GM21737 (cell line): ENCODE results near the gene AMY2B.
"Not testable (repeated sequence)": the region's sequence is repeated elsewhere in the genome, so short reads cannot be mapped to it uniquely, and the experiment has no call there.

ENCODE experiments used
- ATAC-seq: cut with Tn5 transposase; IDR thresholded peaks from one replicate; pipeline ENCODE4 v1.9.1; 2021; ENCODE audit warnings: mild to moderate bottlenecking, moderate library complexity; ENCODE audit not compliant: unreplicated experiment

AMY2B gene

DNA sequence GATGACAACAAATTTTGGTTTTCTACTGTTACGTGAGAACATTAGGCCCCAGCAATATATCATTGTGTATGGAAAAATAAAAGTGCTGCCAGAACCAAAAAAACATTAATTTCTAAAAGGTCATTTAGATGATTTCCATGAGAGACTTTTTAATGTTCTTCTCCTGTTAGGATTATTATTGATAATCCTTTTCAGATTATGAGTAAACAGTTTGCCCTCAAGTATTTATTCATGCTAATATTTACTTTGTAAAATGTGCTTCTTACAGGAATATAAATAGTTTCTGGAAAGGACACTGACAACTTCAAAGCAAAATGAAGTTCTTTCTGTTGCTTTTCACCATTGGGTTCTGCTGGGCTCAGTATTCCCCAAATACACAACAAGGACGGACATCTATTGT, at the start of gene AMY2B:
Gene AMY2B (plus strand): TSS at position 301 of the 400 bp plus-strand sequence. CDS start 14 bp downstream, at position 315.
- not testable (repeated sequence) for ATAC-seq

DNA sequence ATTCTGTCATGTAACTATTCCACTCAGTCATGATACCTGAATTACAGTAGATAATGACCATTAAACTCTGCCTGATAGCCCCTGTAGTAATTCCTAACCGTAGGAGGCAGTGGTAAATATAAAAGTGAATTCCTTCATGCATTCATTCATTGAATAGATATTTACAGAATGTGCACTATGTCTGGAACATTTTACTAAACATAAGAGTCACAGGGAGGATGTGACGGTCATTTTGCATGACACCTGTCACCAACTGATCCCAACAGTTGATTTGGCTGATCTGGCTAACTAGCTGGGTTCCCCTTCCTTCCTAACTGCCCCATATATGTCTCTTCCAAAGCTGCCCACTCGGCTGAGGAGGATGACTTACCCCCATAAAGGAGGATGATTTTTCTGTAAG, 48.0 kb upstream of the AMY2B start:
- no peak for ATAC-seq

GRCh38 chr1:103525114-103525606, 46.2 kb upstream of the AMY2B start:
- peak; percentile 48 for ATAC-seq

GRCh38 chr1:103525607-103526507, 45.5 kb upstream of the AMY2B start, which contains the start of gene RNPC3:
Gene RNPC3, plus strand, starts transcription at chr1:103525699. Its CDS starts 372 bp downstream, at chr1:103526071.
- peak; percentile 76 for ATAC-seq

GRCh38 chr1:103527331-103527730, 44.1 kb upstream of the AMY2B start:
- ATAC-seq: no peak

DNA sequence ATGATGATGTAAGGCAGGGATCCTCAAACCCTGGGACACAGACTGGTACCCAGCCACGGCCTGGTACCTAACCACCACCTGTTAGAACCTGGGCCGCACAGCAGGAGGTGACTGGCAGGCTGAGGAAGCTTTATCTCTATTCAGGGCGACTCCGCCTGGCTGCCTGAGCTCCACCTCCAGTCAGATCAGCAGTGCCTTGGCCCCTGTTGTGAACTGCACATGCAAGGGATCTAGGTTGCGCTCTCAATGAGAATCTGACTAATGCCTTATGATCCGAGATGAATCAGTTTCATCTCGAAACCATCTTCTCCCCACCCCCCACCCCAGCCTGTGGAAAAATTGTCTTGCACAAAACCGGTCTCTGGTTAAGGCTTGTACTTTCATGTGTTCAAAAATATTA, 41.6 kb upstream of the AMY2B start:
- ATAC-seq: no peak

DNA sequence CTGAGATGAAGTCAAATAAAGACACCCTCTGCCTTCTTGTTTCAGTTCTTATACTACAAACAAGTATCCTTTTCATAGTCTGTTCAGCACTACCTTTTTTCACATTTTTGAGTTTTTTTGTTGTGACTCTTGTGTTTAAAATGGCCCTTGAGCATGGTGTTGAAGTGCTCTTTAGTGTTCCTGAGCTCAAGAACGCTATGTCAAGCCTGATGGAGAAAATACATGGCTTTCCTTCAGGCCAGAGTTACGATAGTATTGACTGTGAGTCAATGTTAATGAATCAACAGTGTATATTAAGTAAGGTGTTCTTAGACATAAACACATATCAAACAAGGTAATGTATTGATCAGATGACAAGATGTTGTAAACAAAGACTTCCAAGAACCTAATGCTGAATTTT, 33.2 kb upstream of the AMY2B start:
- no peak for ATAC-seq

DNA sequence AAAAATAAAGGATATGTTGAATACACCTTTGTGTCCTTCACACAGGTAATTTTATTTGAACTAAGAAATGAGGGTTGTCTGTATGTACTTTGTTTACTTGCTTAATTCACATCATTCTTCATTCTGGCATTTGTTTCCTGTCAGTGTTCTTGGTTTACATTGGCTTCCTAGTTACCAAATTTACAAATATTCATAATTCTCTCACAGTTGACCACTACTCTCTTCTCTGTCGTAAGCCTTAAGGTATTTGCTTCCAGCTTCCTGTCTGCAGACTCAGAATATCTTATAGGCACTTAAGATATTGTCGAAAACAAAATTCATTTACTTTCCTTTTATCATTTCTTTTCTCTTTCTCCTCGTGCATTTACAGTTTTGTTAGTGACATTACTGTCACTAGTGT, 30.0 kb upstream of the AMY2B start:
- ATAC-seq: no peak

DNA sequence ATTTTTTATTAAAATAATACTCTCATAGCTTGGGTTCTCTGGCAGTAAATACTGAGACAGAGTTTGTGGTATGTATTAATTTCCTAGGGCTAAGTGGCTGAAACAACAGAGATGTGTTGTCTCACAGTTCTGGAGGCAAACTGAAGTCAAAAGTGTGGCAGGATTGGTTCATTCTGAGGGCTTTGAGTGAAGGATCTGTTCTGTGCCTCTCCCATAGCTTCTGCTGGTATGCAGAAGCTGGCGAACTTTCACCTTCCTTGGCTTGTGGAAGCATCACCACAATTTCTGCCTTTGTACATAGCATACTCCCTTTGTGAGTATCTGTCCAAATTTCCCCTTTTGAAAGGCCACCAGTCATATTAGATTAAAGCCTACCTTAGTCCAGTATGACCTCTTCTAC, 24.9 kb upstream of the AMY2B start:
- no peak for ATAC-seq

DNA sequence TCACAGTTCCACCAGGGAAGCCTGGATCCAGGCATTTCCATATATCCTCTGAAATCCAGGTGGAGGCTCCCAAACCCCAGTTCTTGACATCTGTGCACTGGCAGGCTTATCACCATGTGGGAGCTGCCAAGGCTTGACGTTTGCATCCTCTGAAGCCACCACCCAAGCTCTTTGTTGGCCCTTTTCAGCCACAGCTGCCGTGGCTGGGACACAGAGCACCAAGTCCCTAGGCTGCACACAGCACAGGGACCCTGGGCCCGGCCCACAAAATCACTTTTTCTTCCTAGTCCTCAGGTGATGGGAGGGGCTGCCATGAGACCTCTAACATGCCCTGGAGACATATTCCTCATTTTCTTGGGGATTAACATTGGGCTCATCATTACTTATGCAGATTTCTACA, 23.5 kb upstream of the AMY2B start:
- no peak for ATAC-seq

DNA sequence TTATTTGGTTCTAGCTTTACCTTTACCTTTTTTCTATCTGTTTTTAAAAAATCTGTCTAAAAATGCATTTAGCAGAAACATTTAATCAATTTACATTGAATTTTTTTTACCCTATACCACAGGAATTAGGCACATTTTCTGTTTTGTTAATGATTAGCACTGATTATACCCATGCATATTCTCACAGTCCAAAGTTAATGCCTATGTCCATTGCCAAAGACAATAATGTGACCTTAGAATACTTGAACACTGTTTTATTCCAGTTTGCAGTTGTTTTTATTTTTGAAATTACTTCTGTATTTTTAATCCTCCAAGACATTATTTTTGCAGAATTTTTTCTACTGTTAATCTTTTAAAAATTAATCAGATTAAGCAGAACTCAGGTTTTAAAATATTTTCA, 11.0 kb upstream of the AMY2B start:
- no peak for ATAC-seq

DNA sequence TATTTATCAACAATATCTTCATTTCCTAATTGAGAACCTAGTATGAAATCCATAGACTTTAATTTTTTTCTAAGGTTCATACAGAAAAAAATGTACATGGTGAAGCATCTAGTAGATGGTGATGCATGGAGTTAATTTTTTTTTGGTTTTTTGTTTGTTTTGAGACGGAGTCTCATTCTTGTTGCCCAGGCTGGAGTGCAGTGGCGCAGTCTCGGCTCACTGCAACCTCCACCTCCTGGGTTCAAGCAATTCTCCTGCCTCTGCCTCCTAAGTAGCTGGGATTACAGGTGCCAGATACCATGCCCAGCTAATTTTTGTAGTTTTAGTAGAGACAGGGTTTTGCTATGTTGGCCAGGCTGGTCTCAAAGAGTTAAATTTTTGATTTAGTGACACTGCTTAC, 10.3 kb upstream of the AMY2B start:
- ATAC-seq: not testable (repeated sequence)

DNA sequence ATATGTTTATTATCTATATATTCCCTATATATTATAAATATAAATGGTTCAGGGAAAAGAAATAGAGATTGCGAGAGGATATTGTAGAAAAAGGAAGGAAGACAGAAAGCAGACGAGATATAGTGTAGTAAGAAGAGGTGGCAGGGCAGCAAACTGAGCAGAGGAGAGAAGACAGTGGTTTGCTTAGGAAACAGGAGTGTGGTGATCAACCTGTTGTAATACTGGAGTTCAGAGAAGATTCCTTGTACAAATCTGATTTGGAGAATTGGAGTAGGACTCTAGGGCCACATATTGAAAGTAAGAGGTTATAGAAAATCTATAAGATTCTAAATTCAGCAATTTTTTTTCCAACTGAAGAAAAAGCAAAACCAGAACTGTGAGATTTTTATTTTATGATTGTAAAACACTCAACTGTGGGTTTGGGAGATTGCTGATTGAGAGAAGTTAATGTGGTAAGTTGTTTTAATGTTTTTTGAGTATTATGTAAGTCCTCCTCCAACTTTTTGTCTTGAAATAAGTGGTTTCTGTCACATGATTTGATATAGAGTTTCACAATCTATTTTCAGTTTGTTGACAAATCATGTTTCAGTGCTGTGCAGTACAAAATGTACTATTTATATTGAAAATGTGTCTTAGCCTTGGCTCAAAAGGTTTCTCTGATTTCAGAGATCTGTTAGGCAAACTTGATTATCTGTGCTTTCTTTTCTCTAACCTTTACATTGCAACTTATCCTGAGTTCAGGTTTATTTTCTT, 9.6 kb upstream of the AMY2B start:
- ATAC-seq: peak; percentile 84

DNA sequence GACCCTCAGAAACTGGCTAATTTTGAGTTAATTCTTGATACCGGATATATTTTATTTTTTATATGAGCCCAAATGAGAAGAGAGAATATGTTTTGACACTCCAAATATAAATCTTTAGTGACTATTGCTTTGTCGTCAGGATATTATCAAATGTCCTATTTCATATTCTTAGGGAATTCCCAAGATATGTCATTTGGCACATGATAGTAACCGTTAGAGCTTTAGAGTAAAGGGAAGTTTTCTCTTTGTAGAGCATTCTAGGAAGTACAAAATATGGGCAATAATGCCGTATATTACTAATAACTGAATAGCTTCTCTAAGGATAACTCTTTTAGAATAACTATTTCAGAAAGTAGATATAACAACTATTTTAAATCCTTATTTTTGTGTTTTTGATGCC, 8.3 kb upstream of the AMY2B start:
- ATAC-seq: no peak

GRCh38 chr1:103569493-103569892, 1.9 kb upstream of the AMY2B start:
- ATAC-seq: no peak

- ATAC-seq: no peak
Observed at GRCh38 chr1:103576065-103576464, 4.7 kb downstream of the AMY2B start.

- not testable (repeated sequence) for ATAC-seq
Observed at GRCh38 chr1:103576784-103577183, 5.4 kb downstream of the AMY2B start.

GRCh38 chr1:103582464-103582863, 11.1 kb downstream of the AMY2B start:
- ATAC-seq: no peak

DNA sequence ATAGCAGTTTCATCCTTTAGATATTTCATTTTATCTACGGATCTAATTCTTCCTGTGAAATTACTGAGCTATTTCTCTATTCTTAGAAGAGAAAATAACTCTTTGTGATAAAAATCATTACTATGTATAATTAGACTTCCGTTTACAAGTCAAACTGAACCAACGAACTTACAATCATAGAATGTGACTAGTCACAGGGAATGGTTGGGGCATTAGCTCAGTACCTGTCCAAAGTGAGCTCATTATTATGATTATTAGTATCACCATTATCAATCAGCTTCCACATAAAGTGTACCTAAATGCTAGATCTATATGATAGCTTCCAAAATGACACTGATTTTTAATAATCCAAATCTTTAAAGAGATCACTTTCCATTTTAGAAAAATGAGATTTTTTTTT, 12.5 kb downstream of the AMY2B start:
- ATAC-seq: no peak

DNA sequence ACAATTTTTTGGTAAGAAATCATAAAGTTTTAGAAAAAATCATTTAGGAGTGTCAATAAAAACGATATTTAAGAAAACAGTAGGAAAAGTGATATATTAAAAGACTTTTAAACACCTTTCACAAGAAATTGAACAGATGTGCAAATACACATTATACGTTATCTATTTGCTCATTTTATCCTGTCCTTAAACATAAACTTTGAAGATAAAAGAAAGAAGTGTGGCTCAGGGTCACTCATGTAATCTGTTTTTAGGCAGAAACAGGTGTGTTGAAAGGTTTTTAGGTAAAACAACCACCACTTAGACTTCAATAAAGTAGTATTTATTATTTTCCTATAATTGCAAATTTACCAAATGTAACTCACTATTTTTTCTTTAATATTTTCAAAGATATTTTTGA, 13.1 kb downstream of the AMY2B start:
- ATAC-seq: no peak

GRCh38 chr1:103602740-103603139, 31.4 kb downstream of the AMY2B start:
- ATAC-seq: not testable (repeated sequence)

DNA sequence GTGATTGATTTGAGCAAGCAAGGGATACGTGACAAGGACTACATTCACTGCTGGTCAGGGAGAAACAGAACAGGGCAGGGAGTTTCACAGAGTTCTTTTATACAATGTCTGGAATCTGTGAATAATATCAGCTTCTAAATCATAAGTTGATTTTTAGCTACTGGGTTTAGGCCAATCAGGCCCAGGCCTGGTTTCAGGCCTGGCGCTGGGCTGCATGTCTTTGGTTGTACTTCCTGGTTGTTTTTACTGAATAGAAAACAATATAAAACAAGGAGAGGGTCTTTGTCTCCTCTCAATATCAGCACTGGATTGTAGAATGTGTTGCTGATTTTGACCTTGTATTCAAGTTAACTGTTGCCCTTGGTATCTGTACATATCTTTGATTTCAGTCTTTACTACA, 45.0 kb downstream of the AMY2B start:
- ATAC-seq: no peak
